Panc1 (cell line): Measurements from ENCODE around the gene TIMM17B.

Experiments
- CTCF ChIP-seq: fragments of 450-650 bp; IDR thresholded peaks from 2 replicates; pipeline ENCODE4 v1.5.1; 2017; ENCODE audit warnings: mild to moderate bottlenecking
- POLR2AphosphoS5 ChIP-seq: IDR thresholded peaks from 2 replicates; pipeline ENCODE4 v1.6.1; 2012; ENCODE audit warnings: mild to moderate bottlenecking, low read depth, low read length, moderate library complexity
- REST ChIP-seq, 2 experiments: IDR thresholded peaks; 2 replicates each; pipeline ENCODE4 v1.6.1; 2011 to 2012; ENCODE audit warnings: low read depth in 2 of 2, control low read depth in 1 of 2, low read length in 1 of 2, mild to moderate bottlenecking in 1 of 2, moderate library complexity in 1 of 2; ENCODE audit not compliant: insufficient read depth in 1 of 2
- TCF7L2 ChIP-seq: IDR thresholded peaks from 2 replicates; pipeline ENCODE4 v1.6.1; 2011; ENCODE audit warnings: mild to moderate bottlenecking, low read depth, low read length, inconsistent platforms

GRCh38 chrX:48911412-48912182, 14.0 kb upstream of the TIMM17B start, which contains the start of gene SLC35A2:
- TF ChIP-seq CTCF: no peak
- peak; percentile 85 for TF ChIP-seq POLR2AphosphoS5
- TF ChIP-seq REST (IDR thresholded peaks at IDR 0.05; ENCODE audit: insufficient read depth in 1 of 2, low read depth in 2 of 2, low read length in 1 of 2): no peak
- TF ChIP-seq TCF7L2: peak; percentile 81
